Endodermal cell (in vitro differentiated cells): Measurements from ENCODE around the gene KIRREL2. TPM values are rescaled to one million over a fixed set of nuclear protein-coding genes. Genes with fewer than 3 reads are reported as not detected.

Experiments used
- DNase-seq: peaks from one replicate; pipeline ENCODE4 v3.0.0-alpha.2; 2017
- H3K27ac ChIP-seq: 2 replicates; pipeline ENCODE4 v1.5.1; 2013; ENCODE audit warnings: mild to moderate bottlenecking, low read depth, low read length, moderate library complexity
- H3K27me3 ChIP-seq: 2 replicates; pipeline ENCODE4 v1.6.1; 2013; ENCODE audit warnings: mild to moderate bottlenecking, low read length, moderate library complexity; ENCODE audit not compliant: insufficient read depth, control insufficient read depth, poor library complexity, severe bottlenecking
- H3K36me3 ChIP-seq: 2 replicates; pipeline ENCODE4 v1.7.0; 2013; ENCODE audit warnings: mild to moderate bottlenecking, low read length, moderate library complexity; ENCODE audit not compliant: control insufficient read depth, insufficient read depth
- H3K4me1 ChIP-seq: one replicate; pipeline ENCODE4 v1.7.0; 2013; ENCODE audit warnings: low read length; ENCODE audit not compliant: control insufficient read depth, insufficient read depth
- H3K4me3 ChIP-seq: 2 replicates; pipeline ENCODE4 v1.5.1; 2013; ENCODE audit warnings: mild to moderate bottlenecking, low read length, moderate library complexity
- H3K9ac ChIP-seq: 2 replicates; pipeline ENCODE4 v1.6.1; 2013; ENCODE audit warnings: mild to moderate bottlenecking, low read length, moderate library complexity; ENCODE audit not compliant: poor library complexity, severe bottlenecking; ENCODE audit errors: extremely low read depth
- H3K9me3 ChIP-seq: 2 replicates; pipeline ENCODE4 v1.6.1; 2013; ENCODE audit warnings: mild to moderate bottlenecking, low read length, moderate library complexity; ENCODE audit not compliant: control insufficient read depth
- H3K27ac Mint-ChIP-seq: 2 replicates; pipeline ENCODE4 v1.8.0; 2020; ENCODE audit warnings: mixed read lengths
- H3K27me3 Mint-ChIP-seq: 2 replicates; pipeline ENCODE4 v1.8.0; 2021; ENCODE audit warnings: mild to moderate bottlenecking, mixed read lengths; ENCODE audit not compliant: insufficient read depth
- H3K36me3 Mint-ChIP-seq: 2 replicates; pipeline ENCODE4 v1.8.0; 2020; ENCODE audit warnings: low read depth, mixed read lengths
- H3K4me1 Mint-ChIP-seq: 2 replicates; pipeline ENCODE4 v1.8.0; 2020; ENCODE audit warnings: mixed read lengths
- H3K4me3 Mint-ChIP-seq: 2 replicates; pipeline ENCODE4 v1.8.0; 2020; ENCODE audit warnings: mild to moderate bottlenecking, moderate library complexity, mixed read lengths
- H3K9me3 Mint-ChIP-seq: 2 replicates; pipeline ENCODE4 v1.8.0; 2020; ENCODE audit warnings: mild to moderate bottlenecking, mixed read lengths
- CTCF ChIP-seq: fragments of 200-600 bp; sonication (generic); conservative IDR thresholded peaks from 2 replicates; pipeline ENCODE4 v1.5.0; 2021; ENCODE audit warnings: antibody characterized with exemption, mild to moderate bottlenecking
- WGBS, 2 experiments: methylation state at CpG; one replicate each; pipeline versions ENCODE4 v1.1.5 to v1.1.7; 2013; ENCODE audit warnings: missing lambda C conversion rate in 2 of 2, mixed read lengths in 1 of 2; ENCODE audit not compliant: insufficient coverage in 1 of 2, insufficient read length in 1 of 2; 5-methylcytosine and 5-hydroxymethylcytosine counted together
- total RNA-seq, 2 donors: library from RNA; stranded (reverse); fragmentation: NEBNext Ultra II Directional in 1 of 2; extraction: Animal tissue kit (Norgen Biotek cat#: 25700) in 1 of 2; gene quantifications; 2 replicates in 1 of 2; 3 replicates in 1 of 2; pipeline ENCODE4 v1.2.1, GENCODE V29; 2021

KIRREL2 gene
- total RNA-seq, 2 donors from 2014 or later: 1.4 to 2.3 TPM

GRCh38 chr19:35816846-35817245 is 39.9 kb upstream of the KIRREL2 start:
- Histone ChIP-seq H3K27ac (no peak overlapping the region), H3K4me1 (no peaks in the 10 kb centered on the region), H3K9me3 (no peaks in the 10 kb centered on the region), H3K36me3 (no peaks in the 10 kb centered on the region), H3K9ac (no peak overlapping the region), H3K4me3 (no peak overlapping the region), H3K27me3 (no peaks in the 10 kb centered on the region)
- H3K4me3 Mint-ChIP-seq: no peak overlapping the region
- WGBS, 2 experiments: 92 to 94% methylated on average over 5 to 9 of the region's 9 CpGs
- H3K36me3 Mint-ChIP-seq: no peaks in the 10 kb centered on the region
- no peaks in the 10 kb centered on the region for H3K9me3 Mint-ChIP-seq
- TF ChIP-seq CTCF: no peak
- peaks cover 2% of the 10 kb centered on the region for H3K27me3 Mint-ChIP-seq
- no peak overlapping the region for H3K27ac Mint-ChIP-seq
- no peak for DNase-seq
- H3K4me1 Mint-ChIP-seq: peaks cover 1% of the 10 kb centered on the region

- H3K27ac ChIP-seq: no peak overlapping the region
- Mint-ChIP-seq H3K4me3 (no peak overlapping the region), H3K27ac (no peak overlapping the region), H3K4me1 (peaks cover 1% of the 10 kb centered on the region), H3K36me3 (no peaks in the 10 kb centered on the region), H3K27me3 (peaks cover 2% of the 10 kb centered on the region), H3K9me3 (no peaks in the 10 kb centered on the region)
- no peak for DNase-seq
- TF ChIP-seq CTCF: no peak
- H3K4me1 ChIP-seq: no peaks in the 10 kb centered on the region
- no peaks in the 10 kb centered on the region for H3K9me3 ChIP-seq
- no peak overlapping the region for H3K4me3 ChIP-seq
- no peak overlapping the region for H3K9ac ChIP-seq
- H3K27me3 ChIP-seq: no peaks in the 10 kb centered on the region
- H3K36me3 ChIP-seq: no peaks in the 10 kb centered on the region
- 70 to 78% methylated on average over 2 to 3 of the region's 3 CpGs for WGBS, 2 experiments
Measured at GRCh38 chr19:35818445-35818844, 38.3 kb upstream of the KIRREL2 start.

DNA sequence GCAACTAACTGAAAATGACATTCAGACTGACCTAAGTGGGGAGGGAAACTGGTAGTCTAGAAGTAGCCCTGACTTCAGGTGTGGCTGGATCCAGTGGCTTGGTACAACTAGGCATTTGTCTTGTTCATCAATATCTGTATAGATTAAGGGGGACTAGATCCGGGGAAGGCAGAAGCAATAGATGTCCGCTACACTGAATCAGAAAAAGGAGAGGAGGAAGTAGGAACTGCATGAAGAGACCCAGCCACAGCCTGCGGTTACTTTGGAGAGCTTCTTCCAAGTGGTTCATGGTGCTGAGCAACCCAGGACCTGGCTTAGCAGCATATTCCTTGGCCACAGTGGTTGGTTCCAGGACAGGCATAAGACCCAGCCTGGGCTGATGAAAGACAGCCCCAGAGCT is 34.1 kb upstream of the KIRREL2 start:
- Histone ChIP-seq H3K27ac (no peak overlapping the region), H3K9ac (no peak overlapping the region), H3K4me1 (no peaks in the 10 kb centered on the region), H3K9me3 (no peaks in the 10 kb centered on the region), H3K27me3 (peaks cover 12% of the 10 kb centered on the region), H3K36me3 (no peaks in the 10 kb centered on the region), H3K4me3 (no peak overlapping the region)
- Mint-ChIP-seq H3K4me3 (no peak overlapping the region), H3K36me3 (no peaks in the 10 kb centered on the region), H3K9me3 (no peaks in the 10 kb centered on the region), H3K4me1 (no peaks in the 10 kb centered on the region), H3K27me3 (peaks cover 4% of the 10 kb centered on the region), H3K27ac (no peak overlapping the region)
- 86 to 87% methylated on average over 3 of the region's 3 CpGs for WGBS, 2 experiments
- no peak for DNase-seq
- no peak for TF ChIP-seq CTCF
